Small intestine (tissue), 7 donors: ENCODE data around the gene AKAP6. TPM values are rescaled to one million over a fixed set of nuclear protein-coding genes. Genes with fewer than 3 reads are reported as not detected.
"Not testable (repeated sequence)": the region's sequence is repeated elsewhere in the genome, so short reads cannot be mapped to it uniquely, and the experiment has no call there.

Experiments
- DNase-seq, 2 donors: peaks; one replicate each; pipeline versions ENCODE4 v3.0.0 to v3.0.0-alpha.2; 2013
- FAIRE-seq: peaks from 2 replicates; lab custom pipeline; 2012; peaks lifted over from hg19 to GRCh38; lab: Jason Lieb, UNC
- H3K27ac ChIP-seq, 3 donors: one replicate each; pipeline ENCODE4 v1.5.1; 2013; ENCODE audit warnings: low read length in 2 of 3, mild to moderate bottlenecking in 2 of 3, control low read depth in 1 of 3, inconsistent platforms in 1 of 3, low read depth in 1 of 3, moderate library complexity in 1 of 3
- H3K27me3 ChIP-seq, 3 donors: one replicate each; pipeline ENCODE4 v1.6.1; 2013; ENCODE audit warnings: low read length in 3 of 3, inconsistent platforms in 1 of 3; ENCODE audit not compliant: control insufficient read depth in 3 of 3, insufficient read depth in 3 of 3
- H3K36me3 ChIP-seq, 3 donors: one replicate each; pipeline ENCODE4 v1.6.1; 2013; ENCODE audit warnings: low read length in 3 of 3, inconsistent platforms in 1 of 3, low read depth in 1 of 3, mild to moderate bottlenecking in 1 of 3, moderate library complexity in 1 of 3; ENCODE audit not compliant: control insufficient read depth in 3 of 3, insufficient read depth in 2 of 3
- H3K4me1 ChIP-seq, 3 donors: one replicate each; pipeline ENCODE4 v1.6.1; 2013; ENCODE audit warnings: low read length in 2 of 3, inconsistent platforms in 1 of 3, low read depth in 1 of 3, mild to moderate bottlenecking in 1 of 3, moderate library complexity in 1 of 3; ENCODE audit not compliant: control insufficient read depth in 3 of 3, insufficient read depth in 2 of 3
- H3K4me3 ChIP-seq, 3 donors: one replicate each; pipeline ENCODE4 v1.5.1; 2013; ENCODE audit warnings: low read length in 3 of 3, control low read depth in 1 of 3, inconsistent platforms in 1 of 3, low read depth in 1 of 3, mild to moderate bottlenecking in 1 of 3, moderate library complexity in 1 of 3
- H3K9me3 ChIP-seq, 2 donors: one replicate each; pipeline ENCODE4 v1.6.1; 2013; ENCODE audit warnings: low read depth in 1 of 2, low read length in 1 of 2; ENCODE audit not compliant: control insufficient read depth in 2 of 2, insufficient read depth in 1 of 2
- WGBS, 3 donors: extraction: QIAGEN DNeasy Blood & Tissue Kit; methylation state at CpG; one replicate each; pipeline ENCODE4 v1.1.7; 2013; 5-methylcytosine and 5-hydroxymethylcytosine counted together
- polyA plus RNA-seq, 4 donors: library from polyadenylated mRNA; stranded (reverse) in 3 of 4; unstranded in 1 of 4; fragments of 200-250 nt in 3 of 4; fragments of 120-200 nt in 1 of 4; gene quantifications; one replicate each; pipeline versions ENCODE4 v1.2.1 to v1.2.3, GENCODE V29; 2013
- donor health status: healthy with polysubstance abuse.
- donor health status: control.
- donor health status: control.
- donor health status: Bipolar disorder and iron deficiency.
- donor health status: healthy.

AKAP6 gene
- polyA plus RNA-seq, 4 donors, result 0.45 to 3.6 (median 0.96) TPM

DNA sequence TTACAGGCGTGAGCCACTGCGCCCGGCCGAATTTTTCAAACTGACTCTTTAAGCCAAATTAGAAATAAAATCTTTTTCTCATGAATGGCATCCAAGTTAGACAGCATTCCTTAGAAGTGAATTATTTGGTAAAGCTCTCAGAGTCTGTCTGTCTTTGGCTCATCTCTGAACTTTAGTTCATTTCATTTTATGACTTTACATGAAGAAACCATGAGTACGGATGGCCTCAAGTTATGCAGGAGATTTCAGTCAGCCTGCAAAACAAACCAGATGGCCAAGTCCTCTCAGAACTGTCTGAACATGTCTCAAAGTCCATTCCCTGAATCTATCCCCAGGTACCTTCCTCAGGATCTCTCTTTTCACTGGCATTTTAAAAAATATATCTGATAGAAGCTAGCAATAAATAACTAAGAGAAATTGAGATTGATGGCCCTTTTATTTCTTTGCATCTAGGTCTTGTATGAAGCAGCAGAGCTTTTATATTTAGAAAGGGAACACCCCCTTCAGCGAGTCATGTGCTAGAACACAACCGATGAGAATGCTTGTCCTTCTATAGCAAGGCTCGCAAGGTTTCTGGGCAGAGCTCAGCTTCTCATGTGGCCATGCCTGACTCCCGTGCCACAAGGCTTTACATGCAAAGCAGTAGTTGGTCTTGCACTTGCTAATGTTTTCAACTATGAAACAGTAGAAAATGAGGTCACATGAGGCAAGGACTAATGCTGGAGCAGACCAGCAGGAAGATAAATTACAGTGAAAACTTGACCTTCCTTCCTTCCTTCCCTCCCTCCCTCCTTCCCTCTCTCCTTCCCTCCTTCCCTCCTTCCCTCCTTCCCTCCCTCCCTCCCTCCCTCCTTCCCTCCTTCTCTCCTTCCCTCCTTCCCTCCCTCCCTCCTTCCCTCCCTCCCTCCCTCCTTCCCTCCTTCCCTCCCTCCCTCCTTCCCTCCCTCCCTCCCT, 125.0 kb downstream of the AKAP6 start:
- no peaks in the 10 kb centered on the region for H3K27me3 ChIP-seq
- WGBS, 3 donors, result 70 to 86% (median 73%) methylated on average over 9 of the region's 9 CpGs
- no peaks in the 10 kb centered on the region for H3K4me1 ChIP-seq
- H3K9me3 ChIP-seq, result no peaks in the 10 kb centered on the region
- H3K4me3 ChIP-seq, result no peak overlapping the region
- FAIRE-seq (no peak), DNase-seq (peak in 1 of 2 donors; percentile 25)
- H3K27ac ChIP-seq, result no peak overlapping the region
- H3K36me3 ChIP-seq, result no peaks in the 10 kb centered on the region

DNA sequence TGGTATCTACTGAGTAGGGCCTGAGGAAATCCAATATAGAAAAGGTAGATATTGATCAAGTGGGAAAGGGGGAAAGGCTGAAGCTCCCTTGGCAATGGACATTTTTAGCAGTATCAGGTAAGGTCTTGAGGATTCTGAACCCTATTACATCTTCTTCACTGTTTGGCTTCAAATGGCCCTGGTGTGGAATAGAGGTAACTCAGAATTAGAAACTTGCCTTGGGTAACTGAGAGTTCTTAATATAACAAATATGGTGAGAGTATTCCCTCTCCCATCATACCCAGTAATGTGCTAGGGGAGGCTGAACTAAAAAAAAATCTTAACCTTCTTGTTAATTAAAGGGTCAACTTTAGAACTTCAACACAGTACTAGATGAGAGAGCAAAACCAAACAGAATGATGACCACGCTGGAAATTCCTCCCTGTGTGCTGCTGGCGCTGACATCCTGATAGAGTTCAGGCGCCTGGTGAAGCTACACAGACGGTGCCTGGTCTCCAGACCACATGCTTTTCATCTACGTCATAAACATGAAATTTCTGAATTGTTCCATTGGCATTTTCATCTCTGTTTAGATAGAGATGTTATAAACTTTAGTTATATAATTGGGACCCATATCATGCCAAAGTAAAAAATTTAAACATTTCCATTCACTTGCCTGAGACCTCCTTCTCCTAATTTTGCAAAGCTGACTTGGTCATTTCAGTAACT, 128.3 kb downstream of the AKAP6 start:
- no peak for DNase-seq
- FAIRE-seq, result no peak
- no peak overlapping the region for H3K27ac ChIP-seq
- WGBS, 3 donors, result 54 to 74% (median 67%) methylated on average over 5 of the region's 5 CpGs
- no peaks in the 10 kb centered on the region for H3K36me3 ChIP-seq
- no peaks in the 10 kb centered on the region for H3K4me1 ChIP-seq
- H3K27me3 ChIP-seq, result no peaks in the 10 kb centered on the region
- no peaks in the 10 kb centered on the region for H3K9me3 ChIP-seq
- no peak overlapping the region for H3K4me3 ChIP-seq

- Histone ChIP-seq H3K9me3 (no peaks in the 10 kb centered on the region), H3K4me1 (no peaks in the 10 kb centered on the region), H3K27ac (no peak overlapping the region), H3K4me3 (no peak overlapping the region), H3K27me3 (no peaks in the 10 kb centered on the region), H3K36me3 (no peaks in the 10 kb centered on the region)
- DNase-seq (no peak), FAIRE-seq (no peak)
- 85 to 89% (median 87%) methylated on average over 3 of the region's 3 CpGs for WGBS, 3 donors
Measured at GRCh38 chr14:32458720-32459119, 129.6 kb downstream of the AKAP6 start.

- WGBS, 3 donors, result 71 to 81% (median 72%) methylated on average over 4 of the region's 4 CpGs
- H3K9me3 ChIP-seq, result no peaks in the 10 kb centered on the region
- H3K36me3 ChIP-seq, result no peaks in the 10 kb centered on the region
- DNase-seq, result no peak
- H3K4me3 ChIP-seq, result no peak overlapping the region
- H3K27ac ChIP-seq, result no peak overlapping the region
- FAIRE-seq, result no peak
- no peaks in the 10 kb centered on the region for H3K4me1 ChIP-seq
- H3K27me3 ChIP-seq, result no peaks in the 10 kb centered on the region
Measured at GRCh38 chr14:32460267-32460666, 131.2 kb downstream of the AKAP6 start.

GRCh38 chr14:32462553-32462952, 133.5 kb downstream of the AKAP6 start:
- not testable (repeated sequence) for H3K4me1 ChIP-seq, H3K4me3 ChIP-seq, H3K27me3 ChIP-seq, H3K9me3 ChIP-seq, H3K27ac ChIP-seq, FAIRE-seq, DNase-seq, H3K36me3 ChIP-seq
- 68 to 94% (median 82%) methylated on average over 3 to 4 of the region's 4 CpGs for WGBS, 3 donors

GRCh38 chr14:32468955-32469354, 139.9 kb downstream of the AKAP6 start:
- no peaks in the 10 kb centered on the region for H3K27me3 ChIP-seq
- no peak overlapping the region for H3K4me3 ChIP-seq
- peaks cover 0 to 4% (median 2%) of the 10 kb centered on the region in 3 donors for H3K4me1 ChIP-seq
- H3K36me3 ChIP-seq, result no peaks in the 10 kb centered on the region
- WGBS, 3 donors, result 2 to 17% (median 9%) methylated on average over 2 of the region's 2 CpGs
- FAIRE-seq (no peak), DNase-seq (peak in 1 of 2 donors; percentile 12)
- H3K27ac ChIP-seq, result no peak overlapping the region
- no peaks in the 10 kb centered on the region for H3K9me3 ChIP-seq

GRCh38 chr14:32469388-32470160, 140.5 kb downstream of the AKAP6 start:
- Histone ChIP-seq H3K9me3 (no peaks in the 10 kb centered on the region), H3K4me1 (peaks cover 0 to 4% (median 2%) of the 10 kb centered on the region in 3 donors), H3K27me3 (no peaks in the 10 kb centered on the region), H3K36me3 (no peaks in the 10 kb centered on the region), H3K27ac (no peak overlapping the region), H3K4me3 (no peak overlapping the region)
- peak; percentile 29 to 42 for DNase-seq
- peak; percentile 84 for FAIRE-seq
- 16 to 21% (median 20%) methylated on average over 5 of the region's 5 CpGs for WGBS, 3 donors

- Histone ChIP-seq H3K27ac (no peak overlapping the region), H3K4me3 (no peak overlapping the region), H3K36me3 (no peaks in the 10 kb centered on the region), H3K4me1 (peaks cover 0 to 4% (median 2%) of the 10 kb centered on the region in 3 donors), H3K27me3 (no peaks in the 10 kb centered on the region), H3K9me3 (no peaks in the 10 kb centered on the region)
- 61 to 82% (median 65%) methylated on average over 4 of the region's 4 CpGs for WGBS, 3 donors
- DNase-seq (no peak), FAIRE-seq (no peak)
Measured at GRCh38 chr14:32470161-32470715, 141.1 kb downstream of the AKAP6 start.
